Dedifferentiated amniotic fluid mesenchymal stem cell (primary cell): ENCODE results near the gene GNGT1.

Experiments used
- DNase-seq: peaks from one replicate; pipeline ENCODE4 v3.0.0-alpha.2; 2016; ENCODE audit errors: extremely low spot score

GNGT1 gene

DNA sequence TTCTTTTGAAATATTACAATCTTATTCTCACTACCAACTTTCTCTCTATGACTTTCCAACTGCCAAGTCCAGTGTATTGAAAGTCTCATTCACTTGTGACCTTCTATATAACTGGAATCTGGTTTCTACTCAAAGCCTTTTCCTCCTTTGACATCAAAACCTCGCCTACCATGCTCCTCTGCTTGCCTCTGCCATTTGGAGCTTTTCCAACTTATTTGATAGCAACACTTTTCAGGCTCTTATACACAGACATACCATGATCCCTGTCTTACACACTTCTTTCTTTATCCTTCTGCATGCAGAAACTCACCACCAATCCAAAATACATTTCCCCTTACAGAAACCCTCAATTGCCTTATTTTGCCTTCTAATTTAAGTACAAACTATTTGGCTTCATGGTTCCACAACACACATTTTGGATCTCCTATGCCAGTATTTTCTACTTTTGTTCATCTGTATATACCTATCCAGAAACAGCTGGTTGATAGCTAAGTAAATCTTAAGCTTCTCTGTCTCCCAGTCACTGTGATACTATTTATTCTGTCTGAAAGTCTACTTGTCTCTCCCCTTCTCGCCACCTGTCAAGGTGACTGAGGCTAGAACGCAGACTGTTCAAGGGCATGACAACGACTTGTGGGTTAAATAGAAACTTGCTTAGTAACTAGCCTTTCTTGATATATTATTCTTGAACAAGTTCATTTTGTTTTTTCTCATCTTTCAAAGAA is 37.6 kb downstream of the GNGT1 start:
- DNase-seq = no peak

GRCh38 chr7:93944673-93945072 is 38.3 kb downstream of the GNGT1 start:
- no peak for DNase-seq

DNA sequence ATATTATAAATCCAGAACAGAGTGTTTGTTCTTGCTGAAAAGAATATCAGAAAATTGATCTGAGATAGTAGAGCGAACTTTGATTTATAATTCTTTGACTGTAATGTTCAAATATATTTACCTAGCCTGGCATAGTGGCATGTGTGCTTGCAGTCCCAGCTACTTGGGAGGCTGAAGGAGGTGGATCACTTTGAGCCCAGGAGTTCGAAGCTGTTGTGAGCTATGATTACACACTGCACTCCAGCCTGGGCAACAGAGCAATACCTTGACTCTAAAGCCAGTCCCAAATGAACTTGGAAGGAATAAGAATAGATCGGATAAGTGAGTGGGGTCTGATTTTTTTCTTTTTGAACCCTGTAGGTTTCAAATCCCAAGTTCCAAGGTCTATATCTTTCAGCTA is 38.7 kb downstream of the GNGT1 start:
- no peak for DNase-seq

DNA sequence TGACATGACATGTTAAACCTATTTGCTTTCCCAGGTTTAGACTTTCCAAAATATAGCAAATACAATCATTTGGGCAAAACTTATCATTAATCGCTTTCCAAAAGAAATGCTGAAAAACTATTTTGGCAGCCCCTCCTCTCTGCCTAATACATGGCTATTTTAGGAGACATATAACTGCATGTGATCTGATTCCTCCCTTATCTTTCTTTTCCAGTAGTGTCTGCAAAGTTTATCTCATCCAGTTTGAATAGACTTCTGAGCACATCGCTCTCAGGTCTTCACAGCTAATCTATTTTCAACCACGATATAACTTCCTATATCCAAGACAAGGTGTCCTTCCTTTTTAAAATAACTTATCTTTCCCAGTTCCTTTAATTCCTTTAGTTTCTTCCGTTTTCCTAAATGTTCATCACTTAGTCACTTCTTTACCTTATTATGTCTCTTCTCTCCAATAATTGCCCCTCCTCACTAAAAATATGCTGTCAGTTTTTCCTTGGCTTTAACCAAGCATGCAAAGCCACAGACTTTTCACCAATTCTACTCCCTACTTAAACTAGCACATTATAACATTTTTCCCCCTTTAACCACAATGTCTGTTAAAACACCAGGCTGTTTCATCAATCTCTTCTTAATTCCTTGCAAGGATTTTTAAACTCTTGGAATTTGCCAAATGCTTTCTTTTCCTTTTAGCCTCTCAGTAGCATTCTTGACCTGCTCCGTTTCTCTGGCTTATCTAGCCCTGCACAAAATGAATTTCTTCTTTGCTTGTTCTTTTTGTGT is 39.6 kb downstream of the GNGT1 start:
- DNase-seq = no peak

- DNase-seq = no peak
Measured at GRCh38 chr7:93948106-93948505, 41.7 kb downstream of the GNGT1 start.

DNA sequence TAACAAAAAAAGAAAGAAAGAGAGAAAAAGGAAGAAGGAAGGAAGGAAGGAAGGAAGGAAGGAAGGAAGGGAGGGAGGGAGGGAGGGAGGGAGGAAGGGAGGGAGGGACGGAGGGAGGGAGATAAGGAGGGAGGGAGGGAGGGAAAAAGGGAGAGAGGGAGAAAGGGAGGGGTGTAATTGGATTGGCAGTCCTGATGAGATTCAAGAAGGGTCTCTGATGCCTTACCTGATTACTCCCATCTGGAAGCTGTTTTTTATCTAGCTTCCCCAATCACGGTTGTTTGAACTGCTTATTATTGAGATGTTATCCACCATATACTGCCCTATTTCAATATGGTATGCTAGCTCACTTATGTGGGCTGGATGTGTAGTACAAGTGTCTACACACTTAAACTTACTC is 42.5 kb downstream of the GNGT1 start:
- no peak for DNase-seq

- peak; percentile 64 for DNase-seq
Measured at GRCh38 chr7:93949423-93949822, 43.1 kb downstream of the GNGT1 start.

- DNase-seq = no peak
Measured at GRCh38 chr7:93955304-93955703, 48.9 kb downstream of the GNGT1 start.

DNA sequence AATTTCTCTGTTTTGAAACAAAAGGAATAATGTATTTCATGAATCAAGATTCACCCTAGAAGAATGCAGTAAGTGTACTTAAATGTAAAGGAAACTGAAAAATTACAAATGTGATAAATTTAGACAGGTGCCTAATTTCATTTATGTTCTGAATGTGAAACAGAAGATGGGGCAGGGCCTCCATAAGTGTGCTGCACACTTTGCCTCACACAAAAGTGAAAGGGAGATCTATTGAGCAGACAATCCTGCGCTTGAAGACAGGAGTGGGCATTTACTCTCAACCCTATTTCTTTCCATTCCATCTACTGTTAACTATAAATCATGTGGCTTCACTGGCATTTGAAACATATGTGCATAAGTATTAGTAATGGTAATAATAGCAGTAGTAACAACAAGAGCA is 51.4 kb downstream of the GNGT1 start:
- DNase-seq = no peak

DNA sequence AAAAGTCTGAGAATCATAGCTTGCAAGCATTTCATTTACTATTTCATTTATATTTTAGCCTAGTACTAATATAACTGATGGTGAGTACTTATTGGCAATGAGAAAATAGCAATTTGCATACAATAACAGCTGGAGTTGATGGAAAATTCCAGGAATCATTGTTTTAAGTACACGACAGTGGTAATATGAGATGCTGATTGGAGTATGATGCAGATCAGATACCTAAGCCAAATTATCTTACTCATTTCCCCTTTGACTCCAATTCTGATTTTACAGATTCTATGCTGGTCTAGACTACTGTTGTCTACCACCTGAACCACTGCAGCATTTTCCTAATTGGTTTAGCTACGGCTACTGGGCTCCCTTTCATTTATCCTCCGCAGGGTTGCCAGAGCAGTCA is 51.8 kb downstream of the GNGT1 start:
- DNase-seq = no peak

DNA sequence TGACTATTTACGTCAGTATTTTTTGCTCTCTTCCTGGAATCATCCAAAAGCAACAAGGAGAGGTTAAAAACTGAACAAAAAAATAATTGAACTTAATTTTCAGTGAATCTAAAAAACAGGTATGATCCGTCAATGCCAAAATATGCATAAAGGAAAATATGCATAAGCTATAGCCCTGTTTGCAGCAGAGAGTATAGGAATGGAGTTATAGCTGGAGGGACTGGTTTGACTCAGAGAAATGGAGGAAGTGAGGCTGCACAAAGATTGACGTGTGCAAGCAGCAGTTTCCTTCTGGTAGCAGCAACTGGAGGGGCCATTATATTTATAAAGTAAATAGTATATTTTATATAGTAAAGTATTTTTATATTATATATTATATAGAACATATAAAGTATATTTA is 52.3 kb downstream of the GNGT1 start:
- DNase-seq = no peak
